NB4 (cell line): ENCODE data around the gene EFNA4.

ENCODE experiments used
- DNase-seq: peaks from one replicate; pipeline ENCODE4 v3.0.0; 2010; ENCODE audit warnings: low read depth
- H3K4me3 ChIP-seq: one replicate; pipeline ENCODE4 v1.5.1; 2011; ENCODE audit warnings: mild to moderate bottlenecking, low read depth, low read length, moderate library complexity
- MYC ChIP-seq: IDR thresholded peaks from 2 replicates; pipeline ENCODE4 v1.6.1; 2011; ENCODE audit warnings: low read depth, low read length
- POLR2A ChIP-seq: IDR thresholded peaks from 2 replicates; pipeline ENCODE4 v1.6.1; 2011; ENCODE audit warnings: mild to moderate bottlenecking; ENCODE audit not compliant: insufficient read length; ENCODE audit errors: extremely low read depth
- TF ChIP-seq, protein P1 (sequence below): IDR thresholded peaks from 2 replicates; pipeline ENCODE4 v1.6.1; 2011; ENCODE audit warnings: low read depth, low read length
- TF ChIP-seq, protein P2 (sequence below): IDR thresholded peaks from one replicate; pipeline ENCODE4 v1.5.1; 2012; ENCODE audit warnings: low read depth, low read length

Gene EFNA4

DNA sequence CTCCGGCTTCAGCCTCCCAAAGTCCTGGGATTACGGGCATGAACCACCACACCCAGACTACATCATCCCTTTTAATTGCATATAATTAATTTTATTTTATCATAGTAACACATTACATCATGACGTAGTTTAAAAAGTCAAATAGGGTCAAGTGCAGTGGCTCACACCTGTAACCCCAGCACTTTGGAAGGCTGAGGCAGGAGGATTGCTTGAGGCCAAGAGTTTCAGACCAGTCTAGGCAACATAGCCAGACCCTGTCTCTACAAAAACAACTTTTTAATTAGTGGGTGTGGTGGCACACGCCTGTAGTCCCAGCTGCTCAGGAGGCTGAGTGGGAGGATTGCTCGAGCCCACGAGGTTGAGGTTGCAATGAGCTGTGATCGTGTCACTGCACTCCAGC lies 35.8 kb downstream of the EFNA4 start:
- H3K4me3 ChIP-seq, result no peak overlapping the region
- DNase-seq, result no peak
- TF ChIP-seq, protein P1, sequence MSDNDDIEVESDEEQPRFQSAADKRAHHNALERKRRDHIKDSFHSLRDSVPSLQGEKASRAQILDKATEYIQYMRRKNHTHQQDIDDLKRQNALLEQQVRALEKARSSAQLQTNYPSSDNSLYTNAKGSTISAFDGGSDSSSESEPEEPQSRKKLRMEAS, result no peak
- TF ChIP-seq POLR2A (no peak), MYC (no peak)
- TF ChIP-seq, protein P2, sequence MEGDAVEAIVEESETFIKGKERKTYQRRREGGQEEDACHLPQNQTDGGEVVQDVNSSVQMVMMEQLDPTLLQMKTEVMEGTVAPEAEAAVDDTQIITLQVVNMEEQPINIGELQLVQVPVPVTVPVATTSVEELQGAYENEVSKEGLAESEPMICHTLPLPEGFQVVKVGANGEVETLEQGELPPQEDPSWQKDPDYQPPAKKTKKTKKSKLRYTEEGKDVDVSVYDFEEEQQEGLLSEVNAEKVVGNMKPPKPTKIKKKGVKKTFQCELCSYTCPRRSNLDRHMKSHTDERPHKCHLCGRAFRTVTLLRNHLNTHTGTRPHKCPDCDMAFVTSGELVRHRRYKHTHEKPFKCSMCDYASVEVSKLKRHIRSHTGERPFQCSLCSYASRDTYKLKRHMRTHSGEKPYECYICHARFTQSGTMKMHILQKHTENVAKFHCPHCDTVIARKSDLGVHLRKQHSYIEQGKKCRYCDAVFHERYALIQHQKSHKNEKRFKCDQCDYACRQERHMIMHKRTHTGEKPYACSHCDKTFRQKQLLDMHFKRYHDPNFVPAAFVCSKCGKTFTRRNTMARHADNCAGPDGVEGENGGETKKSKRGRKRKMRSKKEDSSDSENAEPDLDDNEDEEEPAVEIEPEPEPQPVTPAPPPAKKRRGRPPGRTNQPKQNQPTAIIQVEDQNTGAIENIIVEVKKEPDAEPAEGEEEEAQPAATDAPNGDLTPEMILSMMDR, result no peak

DNA sequence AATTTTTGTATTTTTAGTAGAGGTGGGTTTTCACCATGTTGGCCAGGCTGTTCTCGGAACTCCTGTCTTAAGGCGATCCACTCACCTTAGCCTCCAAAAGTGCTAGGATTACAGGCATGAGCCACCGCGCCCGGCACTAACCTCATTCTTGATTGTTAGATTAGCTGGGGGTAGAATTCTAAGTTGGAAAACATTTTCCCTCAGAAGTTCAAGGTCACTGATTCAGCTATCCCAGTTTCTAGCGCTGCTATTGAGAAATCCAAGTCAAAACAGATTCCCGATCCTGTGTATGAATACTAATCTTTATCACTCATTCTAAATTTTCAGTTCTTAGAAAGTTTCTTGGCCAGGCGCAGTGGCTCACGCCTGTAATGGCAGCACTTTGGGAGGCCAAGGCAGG lies 39.8 kb downstream of the EFNA4 start:
- DNase-seq, result no peak
- H3K4me3 ChIP-seq, result no peak overlapping the region
- TF ChIP-seq, protein P1, result no peak
- TF ChIP-seq POLR2A, result no peak
- TF ChIP-seq, protein P2, result no peak
- no peak for TF ChIP-seq MYC

DNA sequence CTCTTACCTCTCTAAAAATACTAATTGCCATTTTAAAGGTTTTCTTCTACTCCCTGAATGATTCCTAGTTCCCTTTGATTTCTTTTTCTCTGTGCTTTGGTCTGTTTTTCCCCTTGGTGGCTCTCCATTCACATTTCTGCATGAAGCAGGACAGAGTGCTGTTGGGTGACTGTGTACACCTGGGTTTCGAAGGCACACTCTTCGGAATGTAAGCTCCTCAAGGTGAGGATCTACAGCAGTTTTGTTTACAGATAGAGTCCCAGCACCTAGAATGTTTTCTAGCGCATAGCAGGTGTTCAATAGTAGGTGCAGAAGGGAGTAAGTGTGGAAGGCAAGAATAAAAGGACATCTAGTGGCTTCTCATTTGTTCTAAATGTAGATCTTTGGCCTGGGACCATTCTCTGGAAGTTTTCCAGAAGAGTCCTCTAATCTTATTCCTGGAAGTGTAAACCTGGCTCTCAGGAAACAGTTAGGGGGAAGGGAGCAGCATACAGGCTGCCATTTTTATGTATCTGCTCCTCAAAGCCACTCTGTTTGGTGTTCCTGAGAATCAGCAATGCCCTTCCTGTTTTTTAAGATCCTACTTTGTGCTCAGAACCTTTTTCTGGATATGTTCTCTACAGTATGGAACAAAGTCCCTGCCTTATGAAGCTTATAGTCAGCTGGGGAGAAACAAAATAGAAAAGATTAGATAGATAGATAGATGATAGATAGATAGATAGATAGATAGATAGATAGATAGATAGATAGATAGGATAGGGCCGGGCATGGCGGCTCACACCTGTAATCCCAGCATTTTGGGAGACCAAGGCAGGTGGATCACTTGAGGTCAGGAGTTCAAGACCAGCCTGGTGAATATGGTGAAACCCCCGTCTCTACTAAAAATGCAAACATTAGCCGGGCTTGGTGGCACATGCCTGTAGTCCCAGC lies 41.3 kb downstream of the EFNA4 start:
- TF ChIP-seq POLR2A (no peak), MYC (no peak)
- TF ChIP-seq, protein P1, result no peak
- TF ChIP-seq, protein P2, result no peak
- no peak for DNase-seq

DNA sequence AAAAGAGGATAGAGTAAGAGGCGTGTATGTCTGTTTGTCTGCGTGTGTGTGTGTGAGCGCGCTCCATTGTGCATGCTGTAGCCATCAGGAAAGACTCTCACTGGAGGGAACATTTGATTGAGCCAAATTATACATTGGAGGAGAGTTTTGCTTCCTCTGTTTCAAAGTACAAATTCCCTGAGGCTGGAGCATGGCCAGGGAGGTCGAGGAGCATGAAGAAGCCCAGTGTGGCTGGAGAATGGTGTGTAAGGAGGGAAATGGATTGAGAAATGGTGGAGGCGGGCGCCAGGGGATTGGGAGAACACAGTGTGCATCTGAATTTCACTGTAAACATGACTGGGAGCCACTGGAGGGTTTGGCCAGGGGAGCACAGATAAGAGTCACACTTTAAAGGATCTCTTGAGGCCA lies 42.1 kb downstream of the EFNA4 start:
- no peak for DNase-seq
- TF ChIP-seq MYC, result no peak
- no peak overlapping the region for H3K4me3 ChIP-seq

More for the DNA sequence above, 41.3 kb downstream of the EFNA4 start:
- H3K4me3 ChIP-seq, result no peak overlapping the region

DNA sequence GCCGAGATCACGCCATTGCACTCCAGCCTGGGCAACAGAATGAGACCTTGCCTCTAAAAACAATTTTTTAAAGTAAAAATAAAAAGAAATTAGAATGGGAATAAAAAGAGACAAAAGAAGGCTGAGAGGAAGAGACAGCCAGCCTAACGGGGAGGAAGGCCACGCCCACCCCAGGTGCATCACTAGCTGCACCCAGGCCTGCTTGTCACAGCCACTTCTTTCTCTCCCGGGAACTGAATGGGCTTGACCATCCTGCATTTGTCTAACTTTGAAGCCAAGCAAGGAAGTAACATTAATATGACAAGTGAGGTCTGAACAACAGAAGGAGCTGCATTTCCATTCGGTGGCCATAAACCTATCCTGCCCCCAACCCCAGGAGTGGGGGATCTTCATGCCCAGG lies 43.3 kb downstream of the EFNA4 start:
- no peak for DNase-seq
- TF ChIP-seq MYC, result no peak
- TF ChIP-seq, protein P2, result no peak
- TF ChIP-seq, protein P1, result no peak
- TF ChIP-seq POLR2A, result no peak
- no peak overlapping the region for H3K4me3 ChIP-seq
